ENCODE data around the gene OSTM1. TPM values are rescaled to one million over a fixed set of nuclear protein-coding genes. Genes with fewer than 3 reads are reported as not detected.

OSTM1 gene
- total and polyA plus RNA-seq, 12 donors: 15.6 to 510 (median 59.3) TPM

GRCh38 chr6:108121612-108122011 lies 47.1 kb upstream of the OSTM1 start:
- no peak for DNase-seq
- 60 to 68% (median 63%) methylated on average over 10 of the region's 10 CpGs for WGBS, 4 donors
- no peaks in the 10 kb centered on the region for H3K36me3 ChIP-seq (replicated peaks in 1 of 2)
- no peak overlapping the region for H3K4me3 ChIP-seq
- TF ChIP-seq POLR2A (IDR thresholded peaks at IDR 0.05) (no peak), CTCF (IDR thresholded peaks at IDR 0.05) (no peak)
- H3K27ac ChIP-seq: no peak overlapping the region
- H3K27me3 ChIP-seq: peaks cover 24% of the 10 kb centered on the region
- no peaks in the 10 kb centered on the region for H3K9me3 ChIP-seq (replicated peaks in 1 of 3)
- H3K4me1 ChIP-seq (replicated peaks in 1 of 2): peaks cover 6 to 21% of the 10 kb centered on the region in 2 donors
- intact Hi-C loops (cut with DNase I): no loop called here

DNA sequence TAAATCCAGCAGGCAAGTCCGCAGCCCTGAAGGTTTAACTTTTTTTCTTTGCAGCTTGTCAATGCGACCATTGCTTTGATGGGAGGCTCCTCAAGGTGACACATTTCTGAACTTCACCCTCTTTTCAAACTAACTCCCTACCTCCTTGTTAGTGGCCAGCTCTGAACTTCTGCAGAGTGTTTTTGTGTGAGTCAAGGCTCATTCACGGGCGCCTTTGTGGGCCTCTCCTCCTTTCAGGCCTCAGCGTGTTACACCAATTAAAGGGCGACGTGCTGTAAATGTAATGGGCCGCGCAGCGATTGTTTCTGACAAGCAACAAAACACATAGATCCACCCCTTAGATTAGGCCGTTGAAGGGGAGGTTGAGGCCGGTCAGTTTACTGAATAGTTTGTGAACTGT lies 45.8 kb upstream of the OSTM1 start:
- intact Hi-C loops (cut with DNase I): no loop called here
- no peak for DNase-seq
- Histone ChIP-seq H3K4me1 (replicated peaks in 1 of 2) (peaks cover 8 to 24% of the 10 kb centered on the region in 2 donors), H3K27me3 (peaks cover 19% of the 10 kb centered on the region), H3K4me3 (no peak overlapping the region), H3K27ac (no peak overlapping the region), H3K36me3 (replicated peaks in 1 of 2) (no peaks in the 10 kb centered on the region), H3K9me3 (replicated peaks in 1 of 3) (no peaks in the 10 kb centered on the region)
- TF ChIP-seq CTCF (IDR thresholded peaks at IDR 0.05) (no peak), POLR2A (IDR thresholded peaks at IDR 0.05) (no peak)
- 83 to 90% (median 87%) methylated on average over 12 of the region's 12 CpGs for WGBS, 4 donors

- no peak for DNase-seq
- intact Hi-C loops (cut with DNase I): loop anchor here (5.0 to 10.0 kb wide), 4 partner anchors 43 to 405 kb away; partner anchors contain the start of gene SNX3 (in 2 of the 2)
- TF ChIP-seq CTCF (IDR thresholded peaks at IDR 0.05): no peak
- no peak for TF ChIP-seq POLR2A (IDR thresholded peaks at IDR 0.05)
- Histone ChIP-seq H3K4me1 (replicated peaks in 1 of 2) (peaks cover 10 to 29% of the 10 kb centered on the region in 2 donors), H3K36me3 (replicated peaks in 1 of 2) (no peaks in the 10 kb centered on the region), H3K9me3 (replicated peaks in 1 of 3) (no peaks in the 10 kb centered on the region), H3K4me3 (no peak overlapping the region), H3K27ac (no peak overlapping the region), H3K27me3 (peaks cover 18% of the 10 kb centered on the region)
- WGBS, 4 donors: 62 to 80% (median 68%) methylated on average over 9 to 24 of the region's 24 CpGs
Observed at GRCh38 chr6:108119769-108120141, 45.2 kb upstream of the OSTM1 start.

DNA sequence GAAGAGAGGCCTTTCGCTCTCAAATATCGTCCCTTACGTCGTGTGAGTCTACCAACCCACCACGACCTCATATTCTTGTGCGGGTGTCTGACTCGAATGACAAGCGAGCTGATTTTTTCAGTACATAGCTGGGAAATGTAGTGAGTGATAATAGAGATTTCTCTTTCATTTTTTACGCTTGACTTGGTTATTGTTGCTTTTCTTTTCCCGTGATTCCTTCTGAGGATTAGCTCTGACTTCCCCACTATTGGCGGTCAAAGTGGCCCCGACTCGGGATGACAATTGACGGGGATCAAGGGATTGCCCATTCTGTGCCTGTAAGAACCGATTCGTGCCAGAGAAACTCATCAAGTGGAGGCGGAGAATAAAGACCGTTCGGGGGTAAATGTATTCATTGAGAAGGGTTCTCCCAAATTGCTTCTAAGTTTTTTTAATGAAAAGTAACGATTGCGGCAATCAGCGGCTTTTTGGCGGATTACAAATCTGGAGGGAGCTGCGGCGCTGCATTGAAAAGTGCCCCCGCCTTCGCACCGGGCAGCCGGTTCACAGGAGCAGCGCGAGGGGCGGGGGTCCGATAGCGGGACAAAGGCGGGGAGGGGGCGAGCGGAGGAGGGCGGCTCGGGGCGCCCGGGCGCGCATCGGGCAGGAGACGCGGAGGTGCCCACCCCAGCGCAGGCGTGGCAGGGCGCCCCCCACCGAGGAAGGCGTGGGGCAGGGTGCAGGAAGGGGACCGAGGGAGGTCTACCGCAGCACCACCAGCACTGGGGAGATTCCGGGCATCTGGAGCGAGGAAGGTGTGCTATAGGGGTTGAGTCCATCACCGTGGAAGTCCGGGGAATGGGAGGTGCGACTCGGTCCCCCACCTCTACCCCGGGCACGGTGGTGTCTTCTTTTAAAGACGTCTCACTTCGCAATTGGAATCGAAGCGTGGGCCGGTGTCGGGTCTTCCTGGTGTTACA lies 44.5 kb upstream of the OSTM1 start:
- peaks cover 18% of the 10 kb centered on the region for H3K27me3 ChIP-seq
- peaks cover 12 to 36% of the 10 kb centered on the region in 2 donors for H3K4me1 ChIP-seq (replicated peaks in 1 of 2)
- H3K36me3 ChIP-seq (replicated peaks in 1 of 2): no peaks in the 10 kb centered on the region
- WGBS, 4 donors: 7 to 13% (median 8%) methylated on average over 31 to 67 of the region's 67 CpGs
- H3K4me3 ChIP-seq: peak overlapping the region in 2 of 4 donors; percentile 19 to 91
- intact Hi-C loops (cut with DNase I): loop anchor here (5.0 to 10.0 kb wide), 4 partner anchors 43 to 406 kb away; partner anchors contain the start of gene SNX3 (in 2 of the 2)
- H3K27ac ChIP-seq: no peak overlapping the region
- H3K9me3 ChIP-seq (replicated peaks in 1 of 3): no peaks in the 10 kb centered on the region
- peak in 1 of 7 donors; percentile 8 for DNase-seq
- TF ChIP-seq POLR2A (IDR thresholded peaks at IDR 0.05): no peak
- no peak for TF ChIP-seq CTCF (IDR thresholded peaks at IDR 0.05)
